GM18520 (cell line): Measurements from ENCODE around the gene RAD54L.
A peak's percentile ranks its signal among the peaks of the same experiment; 100 is the strongest.

Source experiments
- ATAC-seq: cut with Tn5 transposase; IDR thresholded peaks from one replicate; pipeline ENCODE4 v1.9.1; 2021; ENCODE audit not compliant: unreplicated experiment

Gene RAD54L

GRCh38 chr1:46284597-46285564 is 37.3 kb downstream of the RAD54L start:
- no peak for ATAC-seq

DNA sequence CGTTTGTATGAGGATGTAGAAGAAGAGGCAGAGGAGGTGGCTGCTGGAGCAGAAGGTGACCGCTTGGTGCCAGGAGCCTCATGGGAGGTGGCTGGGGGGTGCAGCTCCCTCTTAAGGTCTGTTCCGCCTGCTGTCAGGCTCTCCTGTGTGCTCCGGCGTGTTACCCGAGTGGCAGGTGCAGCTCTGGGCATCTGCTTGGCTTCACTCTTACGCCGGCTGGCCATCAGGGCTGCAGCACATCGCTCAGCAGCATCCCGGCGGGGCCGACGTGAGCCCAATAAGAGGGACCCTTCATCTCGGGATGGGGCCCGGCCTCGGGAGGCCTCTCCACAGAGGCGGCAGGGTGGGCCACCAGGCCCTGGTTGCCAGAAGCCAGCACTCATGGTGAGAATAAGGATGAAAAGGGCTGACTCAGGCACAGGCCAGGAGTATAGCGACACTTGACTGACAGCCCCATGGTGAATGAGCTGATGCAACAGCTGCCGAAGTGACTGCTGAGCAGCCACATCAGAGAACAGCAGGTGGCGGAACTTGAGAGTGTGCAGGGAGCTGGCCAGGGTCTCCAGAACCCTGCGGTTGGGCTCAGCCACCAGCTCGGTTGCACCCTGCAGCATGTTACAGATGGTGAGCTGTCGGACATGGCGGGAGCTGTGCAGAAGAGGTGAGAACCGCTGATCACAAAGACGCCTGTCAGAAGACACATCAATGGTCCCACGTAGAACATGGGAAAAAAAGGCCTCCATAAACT is 38.3 kb downstream of the RAD54L start:
- ATAC-seq: no peak

DNA sequence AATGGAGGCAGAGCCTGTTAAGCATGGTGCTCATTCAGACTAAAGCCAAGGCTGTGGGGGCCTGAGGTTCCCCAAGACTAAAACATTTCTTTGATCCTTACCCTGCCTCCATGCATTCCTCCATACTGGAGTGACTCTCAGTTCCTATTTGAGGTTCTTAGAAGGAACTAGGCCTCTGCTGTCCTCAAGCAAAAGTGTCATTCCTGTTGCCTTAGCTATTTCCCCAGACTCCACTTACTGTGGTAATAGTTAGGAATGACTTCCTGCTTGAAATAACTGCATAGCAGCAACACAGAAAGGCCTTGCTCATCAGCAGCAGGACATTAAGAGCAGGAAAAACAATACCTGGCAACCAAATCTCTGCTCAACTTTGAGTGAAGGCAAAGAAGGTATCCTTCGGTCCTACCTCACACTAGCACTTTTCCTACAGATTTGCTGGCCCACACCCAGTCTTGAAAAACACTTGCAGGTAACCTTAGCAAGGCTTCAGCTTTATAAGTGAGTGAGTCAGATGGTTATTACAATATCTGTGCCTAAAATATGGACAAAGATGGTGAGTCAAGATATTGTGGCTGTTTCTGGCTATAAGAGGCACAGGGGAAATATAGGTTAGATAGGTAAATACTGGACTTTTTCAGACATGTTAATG is 41.0 kb downstream of the RAD54L start:
- no peak for ATAC-seq

GRCh38 chr1:46289134-46289494 is 41.6 kb downstream of the RAD54L start:
- no peak for ATAC-seq

DNA sequence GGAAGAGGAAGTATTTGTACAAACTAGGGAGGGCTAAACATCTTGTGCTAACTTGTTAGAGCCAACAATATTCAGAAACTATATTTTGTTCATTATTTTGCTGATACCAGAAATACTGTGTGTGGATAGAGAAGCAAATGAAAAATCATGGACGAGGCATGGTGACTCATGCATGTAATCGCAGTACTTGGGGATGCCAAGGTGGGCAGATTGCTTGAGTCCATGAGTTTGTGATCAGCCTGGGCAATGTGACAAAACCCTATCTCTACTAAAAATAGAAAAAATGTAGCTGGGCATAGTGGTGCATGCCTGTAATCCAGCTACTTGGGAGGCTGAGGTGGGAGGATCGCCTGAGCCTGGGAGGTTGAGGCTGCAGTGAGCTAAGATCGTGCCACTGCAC is 42.4 kb downstream of the RAD54L start:
- ATAC-seq: no peak

- ATAC-seq: no peak
Measured at GRCh38 chr1:46295306-46295705, 47.7 kb downstream of the RAD54L start.

DNA sequence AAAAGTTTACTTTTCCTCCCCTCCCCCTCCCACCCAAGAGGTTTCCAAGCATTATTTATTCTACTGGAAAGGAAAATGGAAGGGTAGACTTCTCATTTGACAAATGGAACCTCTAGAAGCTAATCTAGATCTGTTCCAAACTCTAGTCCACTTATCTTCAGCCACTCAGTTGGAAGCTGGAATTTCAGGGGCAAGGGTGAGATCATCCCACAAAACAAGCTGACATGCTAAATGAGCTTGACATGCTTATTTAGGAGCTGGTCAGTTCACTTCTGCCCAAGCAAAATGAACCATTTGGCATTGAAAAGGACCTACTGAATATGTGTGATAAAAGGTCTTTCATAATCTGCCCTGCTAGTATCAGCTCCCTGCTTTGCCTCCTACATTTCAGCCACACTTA is 50.8 kb downstream of the RAD54L start:
- no peak for ATAC-seq

DNA sequence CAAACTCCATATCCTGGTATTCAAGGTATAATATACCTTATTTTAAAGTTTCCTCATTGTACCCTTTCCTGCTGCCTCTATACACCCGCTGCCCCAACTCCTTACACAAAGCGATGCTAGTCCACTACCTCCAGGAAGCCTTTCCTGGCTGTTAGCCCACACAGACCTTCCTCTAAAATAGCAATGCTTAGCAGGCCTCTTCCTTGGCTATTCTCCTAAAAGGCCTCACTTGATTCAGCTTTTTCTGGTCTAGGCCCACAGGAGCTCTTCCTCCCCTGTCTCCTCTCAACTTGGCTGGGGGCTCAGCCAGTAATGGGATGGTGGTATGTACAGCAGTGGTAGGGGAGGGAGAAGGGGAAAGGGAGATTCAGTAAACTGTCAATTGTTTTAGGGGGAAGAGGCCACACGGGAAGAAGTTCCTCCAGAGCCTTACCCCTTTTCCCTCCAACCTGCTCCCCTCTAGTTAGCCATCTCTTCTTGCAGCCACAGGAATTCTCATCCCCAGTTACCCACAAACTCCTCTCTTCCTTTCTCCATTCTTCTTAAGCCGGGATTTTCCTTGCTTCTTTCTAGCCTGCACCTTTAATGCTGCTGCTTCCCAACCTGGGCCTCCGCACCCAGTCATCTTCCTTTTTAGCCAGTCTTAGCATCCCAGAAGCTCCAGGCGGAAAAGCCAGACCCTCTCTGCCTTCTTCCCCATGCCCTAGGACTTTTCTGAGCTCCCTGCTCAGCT is 53.3 kb downstream of the RAD54L start:
- ATAC-seq: no peak

DNA sequence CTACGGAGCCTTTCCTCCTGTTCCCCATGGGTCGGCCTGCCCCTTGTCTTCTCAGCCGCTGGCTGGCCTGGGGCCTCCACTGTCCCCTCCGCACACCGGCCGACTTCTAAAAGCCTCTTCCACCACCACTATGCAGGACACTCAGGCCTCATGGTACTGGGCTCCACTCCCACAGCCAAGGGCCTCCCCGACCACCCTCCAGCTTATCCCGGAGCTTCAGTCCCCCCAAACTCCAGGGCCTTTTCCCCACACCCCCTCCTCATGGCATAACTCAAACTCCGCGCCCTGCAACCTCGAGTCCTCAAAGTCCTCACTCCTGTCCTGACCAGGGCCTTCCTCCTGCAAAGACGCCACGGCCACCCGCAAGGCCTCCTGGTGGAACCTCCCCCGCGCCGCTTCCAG is 53.8 kb downstream of the RAD54L start:
- ATAC-seq: no peak

DNA sequence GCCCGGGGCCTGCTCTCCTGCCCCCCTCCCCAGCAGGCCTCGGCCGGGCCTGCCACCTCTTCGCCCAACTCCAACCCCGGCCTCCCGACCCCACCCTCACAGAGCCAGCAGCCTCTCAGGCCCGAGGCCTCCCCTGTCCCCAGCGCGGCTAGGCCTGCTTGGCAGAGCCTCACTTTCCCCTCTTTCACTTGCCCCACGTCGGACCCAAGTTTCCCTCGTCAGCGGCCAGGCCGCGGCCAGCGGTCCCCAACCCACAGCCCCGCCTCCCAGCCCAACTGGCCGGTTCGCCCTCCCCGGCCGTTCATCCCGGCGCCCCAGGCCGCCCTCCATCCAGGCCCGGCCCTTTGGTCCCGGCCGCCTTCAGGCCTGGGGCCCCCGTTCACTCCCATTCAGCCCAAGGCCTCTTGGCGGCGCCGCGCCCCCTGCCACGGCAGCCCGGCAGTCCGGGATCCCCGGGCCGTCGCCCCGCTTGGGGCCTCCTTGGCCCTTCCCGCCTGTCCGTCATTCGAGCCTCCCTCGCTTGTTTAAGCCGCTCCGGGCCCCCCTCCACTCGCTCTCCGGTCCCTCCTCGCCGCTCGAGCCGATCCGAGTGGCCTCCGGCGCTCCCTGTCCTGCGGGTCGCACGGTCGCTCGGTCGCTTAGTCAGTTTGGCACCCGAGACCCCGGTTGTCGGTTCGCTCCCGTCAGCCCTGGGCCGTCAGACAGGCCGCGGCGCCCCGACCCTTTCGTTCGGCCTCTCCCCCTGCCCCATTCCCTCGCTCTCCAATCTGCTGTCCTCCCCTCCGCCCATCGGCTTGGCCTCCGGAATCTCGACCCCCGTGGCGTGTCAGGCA is 54.5 kb downstream of the RAD54L start:
- ATAC-seq: no peak

DNA sequence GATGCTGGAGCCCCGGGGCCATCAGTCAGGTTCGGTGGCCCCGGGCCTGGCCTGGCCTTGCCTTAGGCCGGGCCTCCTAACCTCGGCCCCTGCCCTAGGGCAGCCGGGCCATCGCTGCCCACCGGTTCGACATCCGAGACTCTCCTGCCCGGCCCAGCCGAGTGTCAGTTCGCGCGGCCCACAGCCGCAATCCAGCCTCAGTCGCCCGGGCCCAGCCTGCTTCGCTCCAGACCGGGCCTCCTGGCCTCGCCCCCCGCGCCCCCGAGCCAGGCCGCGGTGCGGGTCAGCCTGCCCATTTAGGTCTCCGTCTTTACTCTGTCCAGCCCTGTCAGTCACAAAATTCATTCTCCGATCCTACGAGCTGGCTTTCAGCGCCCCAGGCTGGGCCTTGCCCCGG is 55.1 kb downstream of the RAD54L start:
- peak; percentile 1 for ATAC-seq

GRCh38 chr1:46303038-46303871 is 55.7 kb downstream of the RAD54L start, which contains the start of the genes LRRC41 and UQCRH:
LRRC41 (minus strand) TSS chr1:46303616; CDS start chr1:46303322, 294 bp downstream.
UQCRH (plus strand) TSS chr1:46303698; CDS start chr1:46303767, 69 bp downstream.
- ATAC-seq: peak; percentile 79

DNA sequence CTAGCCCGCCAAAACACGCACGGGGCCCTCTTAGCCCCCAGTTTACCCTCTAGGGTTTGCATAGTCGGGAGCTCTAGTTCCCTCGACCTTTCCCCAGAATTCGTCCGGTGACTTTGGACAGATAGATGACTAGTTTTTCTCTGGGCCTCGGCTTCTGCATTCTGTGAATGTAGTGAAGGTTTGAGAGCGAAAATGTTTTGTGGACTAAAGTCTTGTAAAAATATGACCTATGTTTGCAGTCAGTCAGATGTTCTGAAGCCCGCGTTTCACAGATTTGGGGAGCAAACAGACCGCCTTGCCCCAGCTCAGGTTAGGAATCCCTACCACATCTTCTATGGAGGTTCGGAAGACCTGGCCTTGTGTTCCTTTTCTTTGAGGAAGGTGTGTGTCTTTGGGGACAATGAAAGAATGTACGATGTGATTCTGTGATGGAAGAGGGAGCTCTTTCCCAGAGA is 56.3 kb downstream of the RAD54L start:
- no peak for ATAC-seq

DNA sequence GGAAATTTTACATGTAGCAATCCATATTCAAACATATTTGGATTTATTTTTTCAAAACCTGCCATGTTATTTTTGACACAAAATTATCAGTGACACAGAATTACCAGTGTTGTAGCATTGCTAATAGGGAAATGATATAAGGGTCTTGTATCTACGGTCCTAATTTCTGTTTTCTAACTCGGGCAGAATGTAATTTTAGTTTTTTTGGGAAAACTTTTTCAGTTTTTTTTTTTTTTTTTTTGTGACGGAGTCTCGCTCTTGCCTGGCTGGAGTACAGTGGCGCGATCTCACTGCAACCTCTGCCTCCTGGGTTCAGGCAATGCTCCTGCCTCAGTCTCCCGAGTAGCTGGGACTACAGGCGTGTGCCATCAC is 58.6 kb downstream of the RAD54L start:
- no peak for ATAC-seq

GRCh38 chr1:46309401-46310159 is 62.0 kb downstream of the RAD54L start:
- ATAC-seq: no peak

DNA sequence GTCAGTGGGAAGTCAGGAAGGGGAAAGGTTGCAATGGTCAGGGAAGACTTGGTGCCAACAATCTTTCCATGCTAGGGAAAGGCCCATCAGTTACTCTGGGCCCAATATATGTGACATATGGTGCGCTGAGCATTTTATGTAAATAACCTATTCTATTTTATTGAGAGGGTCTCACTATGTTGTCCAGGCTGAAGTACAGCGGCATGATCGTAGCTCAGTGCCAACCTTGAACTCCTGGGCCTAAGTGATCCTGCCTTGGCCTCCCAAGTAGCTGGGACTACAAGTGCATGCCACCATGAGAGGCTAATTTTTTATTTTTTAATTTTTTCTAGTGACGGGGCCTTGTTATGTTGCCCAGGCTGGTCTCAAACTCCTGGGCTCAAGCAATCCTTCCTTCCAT is 62.8 kb downstream of the RAD54L start:
- ATAC-seq: no peak

GRCh38 chr1:46315669-46316403 is 68.3 kb downstream of the RAD54L start:
- no peak for ATAC-seq

- no peak for ATAC-seq
Measured at GRCh38 chr1:46317323-46317722, 69.8 kb downstream of the RAD54L start.
